22Rv1 (cell line): ENCODE measurements around the gene BIN1.

Experiments
- ZFX ChIP-seq: fragments of 450-650 bp; IDR thresholded peaks from 2 replicates; pipeline ENCODE4 v1.6.1; 2017; ENCODE audit warnings: antibody characterized with exemption, borderline replicate concordance
- TF ChIP-seq, protein P1 (sequence below): fragments of 450-650 bp; IDR thresholded peaks from 2 replicates; pipeline ENCODE4 v1.5.1; 2017; ENCODE audit warnings: mild to moderate bottlenecking

DNA sequence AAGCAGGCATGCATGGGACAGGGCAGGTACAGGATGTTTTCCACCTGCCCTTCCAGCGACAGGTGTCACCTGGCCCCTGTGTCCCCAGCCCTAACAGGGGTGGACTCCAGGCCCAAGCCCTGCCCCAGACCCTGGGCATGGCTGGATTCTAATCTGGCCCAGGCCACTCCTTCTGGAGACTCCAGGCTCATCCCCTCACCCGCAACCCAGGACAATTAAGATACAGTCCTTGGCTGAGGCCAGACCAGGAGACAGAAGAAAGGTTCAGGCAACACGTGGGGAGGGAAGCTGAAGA, 9.5 kb downstream of the BIN1 start:
- TF ChIP-seq, protein P1, sequence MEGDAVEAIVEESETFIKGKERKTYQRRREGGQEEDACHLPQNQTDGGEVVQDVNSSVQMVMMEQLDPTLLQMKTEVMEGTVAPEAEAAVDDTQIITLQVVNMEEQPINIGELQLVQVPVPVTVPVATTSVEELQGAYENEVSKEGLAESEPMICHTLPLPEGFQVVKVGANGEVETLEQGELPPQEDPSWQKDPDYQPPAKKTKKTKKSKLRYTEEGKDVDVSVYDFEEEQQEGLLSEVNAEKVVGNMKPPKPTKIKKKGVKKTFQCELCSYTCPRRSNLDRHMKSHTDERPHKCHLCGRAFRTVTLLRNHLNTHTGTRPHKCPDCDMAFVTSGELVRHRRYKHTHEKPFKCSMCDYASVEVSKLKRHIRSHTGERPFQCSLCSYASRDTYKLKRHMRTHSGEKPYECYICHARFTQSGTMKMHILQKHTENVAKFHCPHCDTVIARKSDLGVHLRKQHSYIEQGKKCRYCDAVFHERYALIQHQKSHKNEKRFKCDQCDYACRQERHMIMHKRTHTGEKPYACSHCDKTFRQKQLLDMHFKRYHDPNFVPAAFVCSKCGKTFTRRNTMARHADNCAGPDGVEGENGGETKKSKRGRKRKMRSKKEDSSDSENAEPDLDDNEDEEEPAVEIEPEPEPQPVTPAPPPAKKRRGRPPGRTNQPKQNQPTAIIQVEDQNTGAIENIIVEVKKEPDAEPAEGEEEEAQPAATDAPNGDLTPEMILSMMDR, result no peak
- TF ChIP-seq ZFX, result no peak
